Sigmoid colon (tissue), 7 donors: ENCODE data around the gene ARHGEF28. TPM values are rescaled to one million over a fixed set of nuclear protein-coding genes. Genes with fewer than 3 reads are reported as not detected.

Experiments used
- DNase-seq: peaks from one replicate; pipeline ENCODE4 v3.0.0-alpha.2; 2019
- H3K27ac ChIP-seq, 4 donors: fragments of 200-600 bp; sonication (generic); one replicate each; pipeline ENCODE4 v1.5.1; 2016 to 2019; ENCODE audit warnings: mild to moderate bottlenecking in 1 of 4
- H3K27me3 ChIP-seq, 3 donors: fragments of 200-600 bp; sonication (generic); one replicate each; pipeline ENCODE4 v1.5.1; 2019; ENCODE audit warnings: mild to moderate bottlenecking in 1 of 3
- H3K36me3 ChIP-seq, 4 donors: fragments of 200-600 bp; sonication (generic); one replicate each; pipeline ENCODE4 v1.5.1; 2016 to 2019
- H3K4me1 ChIP-seq, 4 donors: fragments of 200-600 bp; sonication (generic); one replicate each; pipeline ENCODE4 v1.5.1; 2017 to 2019
- H3K4me3 ChIP-seq, 4 donors: fragments of 200-600 bp; sonication (generic); one replicate each; pipeline ENCODE4 v1.5.1; 2017 to 2019; ENCODE audit warnings: mild to moderate bottlenecking in 2 of 4, moderate library complexity in 1 of 4
- H3K9me3 ChIP-seq, 4 donors: fragments of 200-600 bp in 3 of 4; sonication (generic) in 3 of 4; one replicate each; pipeline versions ENCODE4 v1.5.1 to v1.6.1; 2013 to 2019
- CTCF ChIP-seq, 4 experiments: fragments of 450-650 bp in 3 of 4; fragments of 200-600 bp in 1 of 4; IDR thresholded peaks; one replicate each; pipeline ENCODE4 v1.5.1; 2016 to 2019; ENCODE audit warnings: antibody characterized with exemption in 4 of 4, mild to moderate bottlenecking in 3 of 4, moderate library complexity in 2 of 4
- EP300 ChIP-seq, 4 donors: sonication (generic); formaldehyde crosslinking; IDR thresholded peaks; one replicate each; pipeline ENCODE4 v1.6.1; 2017; ENCODE audit warnings: antibody characterized with exemption in 4 of 4
- POLR2A ChIP-seq, 2 donors: fragments of 450-650 bp; IDR thresholded peaks; one replicate each; pipeline ENCODE4 v1.6.1; 2016; ENCODE audit warnings: antibody characterized with exemption in 2 of 2, mild to moderate bottlenecking in 2 of 2, moderate library complexity in 2 of 2
- POLR2AphosphoS5 ChIP-seq, 4 donors: sonication (generic); formaldehyde crosslinking; IDR thresholded peaks; one replicate each; pipeline ENCODE4 v1.6.1; 2017; ENCODE audit warnings: antibody characterized with exemption in 4 of 4
- WGBS, 2 donors: extraction: QIAGEN DNeasy Blood & Tissue Kit; methylation state at CpG; one replicate each; pipeline ENCODE4 v1.1.7; 2013; 5-methylcytosine and 5-hydroxymethylcytosine counted together
- intact Hi-C: fragments of 100-400 bp; cut with DNase I; formaldehyde crosslinking; loops from one replicate; pipeline ENCODE4 v1.15.1; 2023
- polyA plus RNA-seq, 3 donors: library from polyadenylated mRNA; stranded (reverse); fragments of 200-250 nt; gene quantifications; one replicate each; pipeline ENCODE4 v1.2.3, GENCODE V29; 2013
- total RNA-seq, 4 donors: library from RNA; depleted of rRNA; stranded (reverse); fragments of >200 nt; gene quantifications; one replicate each; pipeline ENCODE4 v1.1.0, GENCODE V29; 2016
- donor health status: healthy with polysubstance abuse.
- donor health status: Bipolar disorder and iron deficiency.
- donor health status: healthy.

The ARHGEF28 gene
- total and polyA plus RNA-seq, 7 donors, result 3.0 to 6.9 (median 3.7) TPM

DNA sequence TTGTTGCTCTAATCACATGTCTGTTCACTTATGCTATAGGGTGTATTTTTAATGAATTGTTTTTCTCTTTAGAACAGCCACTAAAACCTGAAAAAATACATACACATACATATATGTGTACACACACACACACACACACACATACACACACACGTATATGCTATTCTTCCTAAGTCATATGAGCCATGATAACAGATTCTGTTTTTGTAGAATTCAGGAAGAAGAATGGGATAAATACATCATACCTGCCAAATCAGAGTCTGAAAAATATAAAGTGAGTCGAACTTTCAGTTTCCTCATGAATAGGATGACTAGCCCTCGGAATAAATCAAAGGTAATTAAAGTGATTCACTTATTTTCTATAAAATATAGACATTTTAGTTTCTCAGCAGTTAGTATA lies 231.4 kb downstream of the ARHGEF28 start:
- WGBS, 2 donors, result 78 to 88% methylated on average over 3 of the region's 3 CpGs
- H3K4me1 ChIP-seq, result no peaks in the 10 kb centered on the region
- no peaks in the 10 kb centered on the region for H3K9me3 ChIP-seq
- no peak for DNase-seq
- no peak overlapping the region for H3K27ac ChIP-seq
- intact Hi-C loops, result no loop called here
- no peaks in the 10 kb centered on the region for H3K27me3 ChIP-seq
- no peaks in the 10 kb centered on the region for H3K36me3 ChIP-seq
- TF ChIP-seq CTCF (IDR thresholded peaks at IDR 0.05) (no peak), EP300 (IDR thresholded peaks at IDR 0.05) (no peak)
- no peak overlapping the region for H3K4me3 ChIP-seq

DNA sequence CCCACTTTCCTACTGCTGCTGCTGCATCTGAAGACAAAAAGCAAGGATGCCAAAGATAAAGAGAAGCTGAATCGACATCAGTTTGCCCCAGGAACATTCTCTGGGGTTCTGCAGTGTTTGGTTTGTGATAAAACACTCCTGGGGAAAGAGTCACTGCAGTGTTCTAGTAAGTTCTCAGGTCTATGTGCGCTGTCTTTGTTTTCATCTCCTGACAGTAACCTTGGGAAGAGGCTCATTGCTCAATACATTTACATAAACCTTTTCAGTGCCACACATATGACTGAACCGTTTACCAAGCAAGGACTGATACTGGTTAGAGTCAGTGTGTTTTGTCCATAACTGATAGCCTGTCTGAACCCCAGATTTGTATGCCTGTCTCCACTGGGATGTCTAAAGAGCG lies 232.1 kb downstream of the ARHGEF28 start:
- Histone ChIP-seq H3K9me3 (no peaks in the 10 kb centered on the region), H3K27me3 (no peaks in the 10 kb centered on the region), H3K36me3 (no peaks in the 10 kb centered on the region), H3K4me3 (no peak overlapping the region), H3K27ac (no peak overlapping the region), H3K4me1 (no peaks in the 10 kb centered on the region)
- WGBS, 2 donors, result 89% methylated on average over 4 of the region's 4 CpGs
- no peak for DNase-seq
- TF ChIP-seq CTCF (IDR thresholded peaks at IDR 0.05) (no peak), POLR2A (IDR thresholded peaks at IDR 0.05) (no peak), POLR2AphosphoS5 (IDR thresholded peaks at IDR 0.05) (no peak), EP300 (IDR thresholded peaks at IDR 0.05) (no peak)
- intact Hi-C loops, result no loop called here

GRCh38 chr5:73858776-73859175 lies 232.8 kb downstream of the ARHGEF28 start:
- H3K27ac ChIP-seq, result no peak overlapping the region
- DNase-seq, result no peak
- no peaks in the 10 kb centered on the region for H3K27me3 ChIP-seq
- no peaks in the 10 kb centered on the region for H3K9me3 ChIP-seq
- no peaks in the 10 kb centered on the region for H3K4me1 ChIP-seq
- no peaks in the 10 kb centered on the region for H3K36me3 ChIP-seq
- H3K4me3 ChIP-seq, result no peak overlapping the region
- 90 to 94% methylated on average over 3 of the region's 3 CpGs for WGBS, 2 donors
- TF ChIP-seq POLR2A (IDR thresholded peaks at IDR 0.05), result no peak
- no peak for TF ChIP-seq CTCF (IDR thresholded peaks at IDR 0.05)
- TF ChIP-seq POLR2AphosphoS5 (IDR thresholded peaks at IDR 0.05), result no peak
- TF ChIP-seq EP300 (IDR thresholded peaks at IDR 0.05), result no peak
- intact Hi-C loops, result no loop called here

GRCh38 chr5:73859696-73860095 lies 233.7 kb downstream of the ARHGEF28 start:
- DNase-seq, result no peak
- no peak overlapping the region for H3K4me3 ChIP-seq
- TF ChIP-seq EP300 (IDR thresholded peaks at IDR 0.05), result no peak
- TF ChIP-seq CTCF (IDR thresholded peaks at IDR 0.05), result no peak
- TF ChIP-seq POLR2AphosphoS5 (IDR thresholded peaks at IDR 0.05), result no peak
- TF ChIP-seq POLR2A (IDR thresholded peaks at IDR 0.05), result no peak
- no peaks in the 10 kb centered on the region for H3K4me1 ChIP-seq
- intact Hi-C loops, result no loop called here
- no peaks in the 10 kb centered on the region for H3K36me3 ChIP-seq
- H3K27me3 ChIP-seq, result no peaks in the 10 kb centered on the region
- 76 to 79% methylated on average over 5 of the region's 5 CpGs for WGBS, 2 donors
- H3K27ac ChIP-seq, result no peak overlapping the region
- no peaks in the 10 kb centered on the region for H3K9me3 ChIP-seq

- Histone ChIP-seq H3K4me3 (no peak overlapping the region), H3K9me3 (no peaks in the 10 kb centered on the region), H3K36me3 (no peaks in the 10 kb centered on the region), H3K4me1 (no peaks in the 10 kb centered on the region), H3K27ac (no peak overlapping the region), H3K27me3 (no peaks in the 10 kb centered on the region)
- no peak for TF ChIP-seq CTCF (IDR thresholded peaks at IDR 0.05)
- no peak for TF ChIP-seq POLR2A (IDR thresholded peaks at IDR 0.05)
- no peak for TF ChIP-seq POLR2AphosphoS5 (IDR thresholded peaks at IDR 0.05)
- no peak for TF ChIP-seq EP300 (IDR thresholded peaks at IDR 0.05)
- intact Hi-C loops, result no loop called here
- WGBS, 2 donors, result 74 to 79% methylated on average over 4 of the region's 4 CpGs
- no peak for DNase-seq
These were observed 235.5 kb downstream of the ARHGEF28 start for GRCh38 chr5:73861313-73861988.
